BJ (cell line): ENCODE results near the gene NDC1. TPM values are rescaled to one million over a fixed set of nuclear protein-coding genes. Genes with fewer than 3 reads are reported as not detected.

Source experiments
- CTCF ChIA-PET: fragments of 350-600 bp; formaldehyde crosslinking; extraction: SDS; loops from one replicate; lab custom pipeline; 2021; ENCODE audit warnings: antibody characterized with exemption, inconsistent platforms; lab: Yijun Ruan, JAX
- POLR2A ChIA-PET: fragments of 300-600 bp; sonication (Branson Sonifier 250); formaldehyde crosslinking; extraction: SDS; loops from one replicate; lab custom pipeline; 2021; ENCODE audit warnings: antibody characterized with exemption; lab: Charles Lee
- DNase-seq: peaks from one replicate; pipeline ENCODE4 v3.0.0-alpha.2; 2011; ENCODE audit warnings: low read depth
- H3K27me3 ChIP-seq: 2 replicates; pipeline ENCODE4 v1.6.0; 2011; ENCODE audit warnings: low read length; ENCODE audit not compliant: control insufficient read depth, insufficient read depth
- H3K36me3 ChIP-seq: 2 replicates; pipeline ENCODE4 v1.5.1; 2011; ENCODE audit warnings: low read length; ENCODE audit not compliant: control insufficient read depth, insufficient read depth
- H3K4me3 ChIP-seq: 2 replicates; pipeline ENCODE4 v1.5.1; 2011; ENCODE audit warnings: low read depth, mild to moderate bottlenecking, control low read depth, low read length
- CTCF ChIP-seq: IDR thresholded peaks from 2 replicates; pipeline ENCODE4 v1.5.1; 2011; ENCODE audit warnings: low read depth, mild to moderate bottlenecking, control low read depth, inconsistent platforms, low read length, moderate library complexity; ENCODE audit not compliant: insufficient read depth
- polyA plus RNA-seq: library from polyadenylated mRNA; depleted of rRNA; stranded (reverse); fragments of >200 nt; gene quantifications from 2 replicates; pipeline ENCODE4 v1.2.3, GENCODE V29; 2011

NDC1 gene
- polyA plus RNA-seq, 1 experiment = 17.5 TPM

DNA sequence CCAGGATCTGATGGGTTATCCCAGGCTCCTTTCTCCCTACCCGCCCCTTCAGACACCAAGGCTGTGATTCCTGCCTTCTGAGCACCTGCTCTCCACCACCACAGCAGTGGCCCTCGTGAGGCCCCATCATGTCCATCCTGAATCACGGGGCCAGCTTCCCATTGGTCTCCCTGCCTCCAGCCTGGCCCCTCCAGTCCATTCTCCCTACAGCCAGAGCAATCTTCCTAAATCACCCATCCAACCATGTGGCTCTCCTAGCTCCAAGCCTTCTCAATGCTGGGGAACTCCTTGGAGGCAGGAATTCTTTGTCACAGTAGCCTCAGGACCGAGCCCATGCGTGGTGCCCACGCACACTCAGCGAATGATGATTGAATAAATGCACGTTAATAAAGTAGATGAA, 90.3 kb downstream of the NDC1 start:
- DNase-seq = no peak
- ChIA-PET CTCF (no interaction called here), POLR2A (no interaction called here)
- no peak for TF ChIP-seq CTCF
- Histone ChIP-seq H3K36me3 (no peaks in the 10 kb centered on the region), H3K27me3 (no peaks in the 10 kb centered on the region), H3K4me3 (no peak overlapping the region)

DNA sequence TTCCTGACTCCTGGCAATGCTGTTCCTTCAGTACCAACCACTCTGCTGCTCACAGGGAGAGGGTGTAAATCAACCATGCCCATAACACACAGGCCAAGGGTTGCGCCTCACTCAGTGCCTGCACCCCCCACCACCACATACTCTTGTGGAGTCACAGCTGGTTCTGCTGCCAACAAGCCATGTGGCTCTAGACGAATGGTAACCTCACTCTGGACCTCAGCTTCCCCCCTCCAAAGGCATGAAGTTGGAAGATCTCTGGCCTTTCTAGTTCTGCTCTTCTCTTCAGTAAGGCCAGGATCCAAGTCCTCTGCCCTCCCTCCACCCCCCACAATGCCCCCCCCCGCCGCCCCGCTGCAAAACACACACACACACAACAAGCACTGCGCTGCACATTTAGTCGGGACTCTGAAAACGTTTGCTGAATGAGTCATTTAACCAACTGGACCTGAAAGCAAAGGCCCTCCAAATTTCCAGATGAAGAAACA, 97.4 kb downstream of the NDC1 start:
- no peak overlapping the region for H3K4me3 ChIP-seq
- H3K27me3 ChIP-seq = no peaks in the 10 kb centered on the region
- CTCF ChIA-PET = interaction anchor here (0.6 kb wide), 1 partner anchor 19 kb away, joined by 3 read pairs; no protein-coding TSS in a partner anchor
- POLR2A ChIA-PET = no interaction called here
- no peak for TF ChIP-seq CTCF
- H3K36me3 ChIP-seq = no peaks in the 10 kb centered on the region
- no peak for DNase-seq

DNA sequence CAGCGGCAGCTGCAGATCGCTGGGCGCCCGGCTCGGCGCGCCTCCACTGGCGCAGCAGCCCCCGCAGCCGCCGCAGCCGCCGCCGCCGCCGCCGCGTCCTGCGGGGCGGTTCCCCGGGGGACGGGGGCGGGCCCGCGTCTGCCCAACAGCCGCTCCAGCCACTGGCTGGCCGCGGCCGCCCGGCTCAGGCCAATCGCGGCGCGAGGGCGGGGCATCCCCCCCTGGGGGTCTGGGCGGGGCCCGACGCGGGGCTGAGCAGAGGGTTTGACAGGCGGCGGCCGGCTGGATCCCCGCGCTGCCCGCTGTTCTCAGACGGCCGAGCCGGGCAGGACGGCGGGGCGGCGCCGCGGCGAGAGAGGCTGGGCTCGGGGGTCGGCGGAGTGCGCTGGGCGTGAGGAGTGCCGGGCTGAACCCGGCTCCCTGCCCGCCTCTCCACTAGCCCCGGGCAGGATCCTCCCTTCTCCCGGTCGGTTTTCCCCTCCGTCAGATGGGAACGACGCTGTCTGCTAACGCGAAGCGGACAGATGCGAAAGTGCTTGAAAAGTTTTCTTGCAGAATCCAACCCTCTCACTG, 98.9 kb downstream of the NDC1 start, which contains the start of gene GLIS1:
TSS of gene GLIS1 (minus strand) at position 56 of the 573 bp plus-strand sequence. CDS start 1,100 bp downstream, outside the sequence.
- Histone ChIP-seq H3K4me3 (peak within 1 kb of the TSS; percentile 76), H3K36me3 (no peaks in the 10 kb centered on the region), H3K27me3 (no peaks in the 10 kb centered on the region)
- ChIA-PET POLR2A (no interaction called here), CTCF (interaction anchor here (1.1 kb wide), 1 partner anchor 15 kb away, joined by 4 read pairs; no protein-coding TSS in a partner anchor)
- DNase-seq = no peak
- TF ChIP-seq CTCF = no peak

GRCh38 chr1:53738205-53739108, 99.6 kb downstream of the NDC1 start:
- Histone ChIP-seq H3K4me3 (peak overlapping the region; percentile 76), H3K36me3 (no peaks in the 10 kb centered on the region), H3K27me3 (no peaks in the 10 kb centered on the region)
- DNase-seq = no peak
- ChIA-PET POLR2A (no interaction called here), CTCF (interaction anchor here (1.1 kb wide), 1 partner anchor 16 kb away, joined by 4 read pairs; no protein-coding TSS in a partner anchor)
- no peak for TF ChIP-seq CTCF
